GM12878 (cell line): ENCODE data around the gene STRN4. TPM values are rescaled to one million over a fixed set of nuclear protein-coding genes. Genes with fewer than 3 reads are reported as not detected.

ENCODE experiments used
- ATF3 ChIP-seq: IDR thresholded peaks from 2 replicates; pipeline ENCODE4 v1.6.1; 2011; ENCODE audit warnings: low read depth, mild to moderate bottlenecking, low read length, moderate library complexity, borderline replicate concordance; ENCODE audit errors: extremely low read depth
- BCL3 ChIP-seq: IDR thresholded peaks from 2 replicates; pipeline ENCODE4 v1.6.1; 2011; ENCODE audit warnings: borderline replicate concordance, low read depth, mild to moderate bottlenecking, moderate library complexity, low read length; ENCODE audit not compliant: insufficient read depth, poor library complexity, severe bottlenecking
- CBX5 ChIP-seq: sonication (generic); IDR thresholded peaks from 2 replicates; pipeline ENCODE4 v1.6.1; 2016; ENCODE audit warnings: low read depth, moderate library complexity, mild to moderate bottlenecking, inconsistent platforms
- CEBPB ChIP-seq, 2 experiments: fragments of 150-350 bp in 1 of 2; IDR thresholded peaks; 2 replicates each; pipeline ENCODE4 v1.6.1; 2012 to 2014; ENCODE audit warnings: low read depth in 2 of 2, low read length in 2 of 2, borderline replicate concordance in 1 of 2, inconsistent platforms in 1 of 2
- CHD1 ChIP-seq: IDR thresholded peaks from 2 replicates; pipeline ENCODE4 v1.6.1; 2012; ENCODE audit warnings: low read depth, low read length, improper control_type of control experiment
- CHD4 ChIP-seq: fragments of 200-600 bp; sonication (generic); IDR thresholded peaks from 2 replicates; pipeline ENCODE4 v1.6.1; 2016; ENCODE audit warnings: mild to moderate bottlenecking
- CREB1 ChIP-seq: IDR thresholded peaks from 2 replicates; pipeline ENCODE4 v1.6.1; 2012; ENCODE audit warnings: low read depth, mild to moderate bottlenecking, inconsistent platforms
- DPF2 ChIP-seq: fragments of 450-650 bp; IDR thresholded peaks from 2 replicates; pipeline ENCODE4 v1.6.1; 2017; ENCODE audit warnings: mild to moderate bottlenecking
- ETV6 ChIP-seq, 2 experiments: fragments of 450-650 bp in 1 of 2; IDR thresholded peaks in 1 of 2; conservative IDR thresholded peaks in 1 of 2; 2 replicates each; pipeline ENCODE4 v1.6.1; 2014; ENCODE audit warnings: antibody characterized with exemption in 1 of 2, borderline replicate concordance in 1 of 2, low read depth in 1 of 2, mild to moderate bottlenecking in 1 of 2, moderate library complexity in 1 of 2
- GABPA ChIP-seq: IDR thresholded peaks from 2 replicates; pipeline ENCODE4 v1.6.1; 2014; ENCODE audit warnings: antibody characterized with exemption, low read depth, mild to moderate bottlenecking, inconsistent platforms
- GATAD2B ChIP-seq: fragments of 450-650 bp; conservative IDR thresholded peaks from 2 replicates; pipeline ENCODE4 v1.6.1; 2017; ENCODE audit warnings: low read depth, mild to moderate bottlenecking, moderate library complexity
- MLLT1 ChIP-seq: fragments of 450-650 bp; IDR thresholded peaks from 2 replicates; pipeline ENCODE4 v1.6.1; 2016; ENCODE audit warnings: mild to moderate bottlenecking
- NR2C1 ChIP-seq: fragments of 450-650 bp; IDR thresholded peaks from 2 replicates; pipeline ENCODE4 v1.6.1; 2017; ENCODE audit warnings: antibody characterized with exemption, mild to moderate bottlenecking, moderate library complexity
- NR2F1 ChIP-seq: fragments of 450-650 bp; conservative IDR thresholded peaks from 2 replicates; pipeline ENCODE4 v1.6.1; 2017; ENCODE audit warnings: mild to moderate bottlenecking
- RCOR1 ChIP-seq: conservative IDR thresholded peaks from 2 replicates; pipeline ENCODE4 v1.6.1; 2012; ENCODE audit warnings: low read depth, low read length, improper control_type of control experiment
- SMAD1 ChIP-seq: fragments of 450-650 bp; IDR thresholded peaks from 2 replicates; pipeline ENCODE4 v1.6.1; 2018; ENCODE audit warnings: mild to moderate bottlenecking, low read depth; ENCODE audit not compliant: partially characterized antibody
- SP1 ChIP-seq: IDR thresholded peaks from one replicate; pipeline ENCODE4 v1.6.1; 2011; ENCODE audit warnings: low read depth, low read length
- SREBF2 ChIP-seq: IDR thresholded peaks from 2 replicates; pipeline ENCODE4 v1.6.1; 2012; ENCODE audit warnings: mild to moderate bottlenecking, low read length
- ZNF622 ChIP-seq: fragments of 450-650 bp; IDR thresholded peaks from 2 replicates; pipeline ENCODE4 v1.6.1; 2017; ENCODE audit warnings: mild to moderate bottlenecking, inconsistent platforms
- polyA plus RNA-seq, 11 experiments: library from polyadenylated mRNA; depleted of rRNA in 4 of 11; unstranded in 6 of 11; stranded (reverse) in 5 of 11; fragments of >200 nt; fragmentation: Nextera tagmentation in 4 of 11; fragmentation: Illumina TruSeq in 1 of 11; extraction: Ambion mirVana in 4 of 11; extraction: Trizol in 1 of 11; gene quantifications; 1 replicate in 1 of 11; 2 replicates in 10 of 11; pipeline versions ENCODE4 v1.2.1 to v1.2.3, GENCODE V29; 2011 to 2016; ENCODE audit warnings: inconsistent platforms in 2 of 11, missing spikeins in 2 of 11, low read depth in 1 of 11
- total RNA-seq, 4 experiments: library from RNA; depleted of rRNA in 3 of 4; stranded (reverse); fragments of >200 nt in 3 of 4; fragmentation: Illumina TruSeq in 1 of 4; extraction: Trizol in 1 of 4; gene quantifications; 2 replicates each; pipeline versions ENCODE4 v1.2.1 to v1.2.3, GENCODE V29; 2013 to 2021
- TF ChIP-seq, protein P1 (sequence below), 3 experiments: IDR thresholded peaks in 2 of 3; conservative IDR thresholded peaks in 1 of 3; 2 replicates each; pipeline ENCODE4 v1.5.1; 2011; ENCODE audit warnings: low read depth in 3 of 3, low read length in 3 of 3, mild to moderate bottlenecking in 3 of 3, control low read depth in 2 of 3, moderate library complexity in 2 of 3, inconsistent platforms in 1 of 3, mixed read lengths in 1 of 3; ENCODE audit not compliant: control insufficient read depth in 2 of 3, insufficient read depth in 1 of 3; ENCODE audit errors: extremely low read depth in 1 of 3
- TF ChIP-seq, protein P2 (sequence below): fragments of 450-650 bp; IDR thresholded peaks from 2 replicates; pipeline ENCODE4 v1.6.1; 2016; ENCODE audit warnings: mild to moderate bottlenecking
- TF ChIP-seq, protein P3 (sequence below): IDR thresholded peaks from 2 replicates; pipeline ENCODE4 v1.6.1; 2011; ENCODE audit warnings: mild to moderate bottlenecking, low read depth, low read length, moderate library complexity; ENCODE audit not compliant: insufficient replicate concordance

Gene STRN4
- total and polyA plus RNA-seq, 10 of the 15 experiments (the other 5 are each of a cell fraction or from before 2014, with no cell fraction given), result 0.42 to 62.8 (median 22.5) TPM

GRCh38 chr19:46717034-46717715 is 29.1 kb downstream of the STRN4 start, which contains the start of gene PRKD2 (continued):
- no peak for TF ChIP-seq BCL3
- TF ChIP-seq, protein P1, sequence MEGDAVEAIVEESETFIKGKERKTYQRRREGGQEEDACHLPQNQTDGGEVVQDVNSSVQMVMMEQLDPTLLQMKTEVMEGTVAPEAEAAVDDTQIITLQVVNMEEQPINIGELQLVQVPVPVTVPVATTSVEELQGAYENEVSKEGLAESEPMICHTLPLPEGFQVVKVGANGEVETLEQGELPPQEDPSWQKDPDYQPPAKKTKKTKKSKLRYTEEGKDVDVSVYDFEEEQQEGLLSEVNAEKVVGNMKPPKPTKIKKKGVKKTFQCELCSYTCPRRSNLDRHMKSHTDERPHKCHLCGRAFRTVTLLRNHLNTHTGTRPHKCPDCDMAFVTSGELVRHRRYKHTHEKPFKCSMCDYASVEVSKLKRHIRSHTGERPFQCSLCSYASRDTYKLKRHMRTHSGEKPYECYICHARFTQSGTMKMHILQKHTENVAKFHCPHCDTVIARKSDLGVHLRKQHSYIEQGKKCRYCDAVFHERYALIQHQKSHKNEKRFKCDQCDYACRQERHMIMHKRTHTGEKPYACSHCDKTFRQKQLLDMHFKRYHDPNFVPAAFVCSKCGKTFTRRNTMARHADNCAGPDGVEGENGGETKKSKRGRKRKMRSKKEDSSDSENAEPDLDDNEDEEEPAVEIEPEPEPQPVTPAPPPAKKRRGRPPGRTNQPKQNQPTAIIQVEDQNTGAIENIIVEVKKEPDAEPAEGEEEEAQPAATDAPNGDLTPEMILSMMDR (IDR thresholded peaks at IDR 0.05 in 2 of 3, conservative IDR thresholded peaks at IDR 0.05 in 1 of 3; ENCODE audit: control insufficient read depth in 2 of 3, extremely low read depth in 1 of 3, insufficient read depth in 1 of 3, low read depth in 3 of 3, low read length in 3 of 3), result no peak
- TF ChIP-seq GATAD2B, result no peak
- peak; percentile 89 for TF ChIP-seq CREB1
- no peak for TF ChIP-seq DPF2
- TF ChIP-seq ATF3, result no peak
- TF ChIP-seq NR2F1, result no peak
- TF ChIP-seq SP1, result peak; percentile 47
- TF ChIP-seq MLLT1, result no peak
- TF ChIP-seq GABPA, result no peak
- TF ChIP-seq CHD1, result no peak
- no peak for TF ChIP-seq CHD4
- TF ChIP-seq RCOR1, result no peak
- no peak for TF ChIP-seq ZNF622
- TF ChIP-seq SMAD1, result no peak
- no peak for TF ChIP-seq CBX5
- TF ChIP-seq, protein P2, sequence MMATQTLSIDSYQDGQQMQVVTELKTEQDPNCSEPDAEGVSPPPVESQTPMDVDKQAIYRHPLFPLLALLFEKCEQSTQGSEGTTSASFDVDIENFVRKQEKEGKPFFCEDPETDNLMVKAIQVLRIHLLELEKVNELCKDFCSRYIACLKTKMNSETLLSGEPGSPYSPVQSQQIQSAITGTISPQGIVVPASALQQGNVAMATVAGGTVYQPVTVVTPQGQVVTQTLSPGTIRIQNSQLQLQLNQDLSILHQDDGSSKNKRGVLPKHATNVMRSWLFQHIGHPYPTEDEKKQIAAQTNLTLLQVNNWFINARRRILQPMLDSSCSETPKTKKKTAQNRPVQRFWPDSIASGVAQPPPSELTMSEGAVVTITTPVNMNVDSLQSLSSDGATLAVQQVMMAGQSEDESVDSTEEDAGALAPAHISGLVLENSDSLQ, result peak; percentile 97
- TF ChIP-seq SREBF2, result no peak
- TF ChIP-seq ETV6 (conservative IDR thresholded peaks at IDR 0.05 in 1 of 2, IDR thresholded peaks at IDR 0.05 in 1 of 2; ENCODE audit: borderline replicate concordance in 1 of 2, low read depth in 1 of 2), result no peak
- TF ChIP-seq, protein P3, sequence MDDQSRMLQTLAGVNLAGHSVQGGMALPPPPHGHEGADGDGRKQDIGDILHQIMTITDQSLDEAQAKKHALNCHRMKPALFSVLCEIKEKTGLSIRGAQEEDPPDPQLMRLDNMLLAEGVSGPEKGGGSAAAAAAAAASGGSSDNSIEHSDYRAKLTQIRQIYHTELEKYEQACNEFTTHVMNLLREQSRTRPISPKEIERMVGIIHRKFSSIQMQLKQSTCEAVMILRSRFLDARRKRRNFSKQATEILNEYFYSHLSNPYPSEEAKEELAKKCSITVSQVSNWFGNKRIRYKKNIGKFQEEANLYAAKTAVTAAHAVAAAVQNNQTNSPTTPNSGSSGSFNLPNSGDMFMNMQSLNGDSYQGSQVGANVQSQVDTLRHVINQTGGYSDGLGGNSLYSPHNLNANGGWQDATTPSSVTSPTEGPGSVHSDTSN, result peak; percentile 96
- no peak for TF ChIP-seq NR2C1
- TF ChIP-seq CEBPB (IDR thresholded peaks at IDR 0.05; ENCODE audit: borderline replicate concordance in 1 of 2, low read depth in 2 of 2, low read length in 2 of 2), result no peak
